ENCODE measurements around the gene VPS13D.
A peak's percentile ranks its signal among the peaks of the same experiment; 100 is the strongest.
"Not testable (repeated sequence)": the region's sequence is repeated elsewhere in the genome, so short reads cannot be mapped to it uniquely, and the experiment has no call there.

The VPS13D gene

DNA sequence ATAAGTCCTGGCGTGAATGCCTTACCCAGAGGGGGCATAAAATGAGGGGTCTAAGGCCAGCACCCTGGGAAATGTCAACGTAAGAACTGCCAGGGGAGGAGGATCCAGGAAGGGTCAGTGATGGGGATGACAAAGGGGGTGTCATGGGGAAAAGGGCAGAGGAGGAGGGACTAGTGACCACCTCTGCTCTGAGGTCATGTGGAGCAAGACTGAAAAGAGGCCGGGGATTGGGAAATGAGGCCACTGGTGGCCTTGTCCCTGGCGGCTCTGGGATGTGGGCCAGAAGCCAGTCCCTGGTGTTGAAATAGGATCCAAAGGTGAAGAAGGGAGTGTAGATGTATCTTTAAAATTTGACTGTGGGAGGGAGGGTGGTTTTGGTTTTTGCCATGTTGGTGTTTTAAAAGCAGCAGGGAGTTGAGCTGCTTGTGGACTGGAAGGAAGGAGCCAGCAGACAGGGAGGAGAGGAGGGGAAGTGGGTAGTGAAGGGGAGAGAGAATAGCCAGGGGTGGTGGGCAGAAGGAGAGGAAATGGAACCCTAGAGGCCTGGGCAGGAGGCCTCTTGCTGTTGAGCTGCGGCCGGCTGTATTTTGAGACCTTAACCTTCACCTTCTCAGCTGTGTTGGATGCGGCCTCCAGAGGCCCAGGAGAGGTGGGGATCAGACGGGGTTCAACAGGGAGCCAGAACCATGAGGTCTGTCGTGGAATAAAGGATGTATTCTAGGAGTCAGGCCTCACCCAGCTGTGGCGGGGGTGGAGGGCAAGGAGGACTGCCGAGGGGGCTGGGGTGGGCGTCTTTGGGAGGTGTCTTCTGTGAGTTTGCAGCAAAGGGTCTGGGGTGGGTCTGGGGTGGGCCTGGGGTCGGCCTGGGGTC lies 295.7 kb downstream of the VPS13D start:
- DNase-seq: peak; percentile 24 to 47 (median 31)

DNA sequence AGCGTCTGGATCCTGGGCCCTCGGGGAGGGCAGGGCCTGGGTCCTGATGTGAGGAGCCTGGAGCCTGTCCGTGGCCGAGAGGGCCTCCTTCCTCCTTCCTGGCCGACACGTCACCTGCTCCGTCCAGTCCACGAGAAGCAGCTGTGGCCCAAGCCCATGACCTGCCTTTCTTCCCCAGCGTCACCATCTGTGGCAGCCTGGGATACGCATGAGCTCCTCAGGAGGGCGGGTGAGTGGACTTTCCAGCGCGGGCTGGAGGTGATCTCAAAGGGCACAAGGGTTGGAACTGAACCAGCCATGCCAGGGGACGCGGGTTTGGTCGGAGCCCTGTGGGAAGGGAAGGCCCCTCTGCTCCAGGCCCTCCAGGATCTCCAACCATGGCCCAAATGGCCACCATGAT lies 297.7 kb downstream of the VPS13D start:
- no peak for DNase-seq

DNA sequence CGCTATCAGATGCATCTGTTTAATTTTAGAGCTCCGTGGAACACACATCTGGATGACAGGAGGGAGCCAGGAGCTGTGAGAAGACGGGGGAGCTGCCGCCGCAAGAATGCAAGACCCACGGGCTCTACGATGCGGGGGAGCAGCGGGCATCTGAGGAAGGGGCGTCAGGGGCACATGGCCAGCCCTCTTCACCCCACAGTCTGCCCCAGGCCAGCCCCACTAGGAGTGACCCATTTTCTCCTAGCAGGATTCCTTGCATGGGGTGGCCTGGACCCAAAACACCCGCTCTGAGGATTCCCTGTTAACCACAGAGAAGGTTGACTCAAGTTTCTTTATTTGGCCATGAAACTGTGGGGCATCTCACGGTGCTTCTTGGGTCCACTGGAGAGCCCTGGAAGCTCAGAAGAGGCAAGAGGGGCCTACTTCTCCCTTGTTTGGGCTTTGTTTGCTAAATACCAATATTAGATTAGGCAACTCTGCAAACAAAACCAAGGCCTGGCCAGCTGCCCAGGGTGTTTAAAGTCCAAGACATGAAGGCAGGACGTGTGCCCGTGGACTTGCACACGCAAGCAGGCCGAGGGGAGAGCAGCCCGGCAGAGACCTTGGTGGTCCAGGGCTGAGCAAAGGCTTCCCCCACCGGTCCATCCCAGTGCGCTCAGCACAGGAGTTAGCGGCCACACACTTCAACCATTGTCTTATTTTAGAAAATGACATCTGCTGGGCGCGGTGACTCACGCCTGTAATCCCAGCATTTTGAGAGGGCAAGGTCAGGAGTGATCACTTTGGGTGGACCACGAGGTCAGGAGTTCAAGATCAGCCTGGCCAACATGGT lies 298.4 kb downstream of the VPS13D start:
- peak; percentile 20 to 35 (median 24) for DNase-seq

DNA sequence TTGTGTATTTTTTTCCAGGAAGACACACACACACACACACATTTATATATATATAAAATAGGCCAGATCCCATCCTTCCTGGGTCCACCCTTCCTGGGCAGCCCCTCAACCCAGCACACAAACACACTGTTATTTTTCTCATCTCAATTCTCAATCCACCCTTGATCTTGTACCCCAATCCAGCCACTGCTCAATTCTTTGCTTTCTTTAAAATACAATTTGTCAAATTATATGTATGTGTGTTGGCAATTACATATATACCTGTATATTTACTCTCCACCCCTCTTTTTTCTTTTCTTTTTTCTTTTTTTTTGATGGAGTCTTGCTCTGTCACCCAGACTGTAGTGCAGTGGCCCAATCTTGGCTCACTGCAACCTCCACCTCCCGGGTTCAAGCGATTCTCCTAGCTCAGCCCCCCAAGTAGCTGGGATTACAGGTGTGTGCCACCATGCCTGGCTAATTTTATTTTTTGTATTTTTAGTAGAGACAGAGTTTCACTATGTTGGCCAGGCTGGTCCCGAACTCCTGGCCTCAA lies 299.9 kb downstream of the VPS13D start:
- no peak for DNase-seq

DNA sequence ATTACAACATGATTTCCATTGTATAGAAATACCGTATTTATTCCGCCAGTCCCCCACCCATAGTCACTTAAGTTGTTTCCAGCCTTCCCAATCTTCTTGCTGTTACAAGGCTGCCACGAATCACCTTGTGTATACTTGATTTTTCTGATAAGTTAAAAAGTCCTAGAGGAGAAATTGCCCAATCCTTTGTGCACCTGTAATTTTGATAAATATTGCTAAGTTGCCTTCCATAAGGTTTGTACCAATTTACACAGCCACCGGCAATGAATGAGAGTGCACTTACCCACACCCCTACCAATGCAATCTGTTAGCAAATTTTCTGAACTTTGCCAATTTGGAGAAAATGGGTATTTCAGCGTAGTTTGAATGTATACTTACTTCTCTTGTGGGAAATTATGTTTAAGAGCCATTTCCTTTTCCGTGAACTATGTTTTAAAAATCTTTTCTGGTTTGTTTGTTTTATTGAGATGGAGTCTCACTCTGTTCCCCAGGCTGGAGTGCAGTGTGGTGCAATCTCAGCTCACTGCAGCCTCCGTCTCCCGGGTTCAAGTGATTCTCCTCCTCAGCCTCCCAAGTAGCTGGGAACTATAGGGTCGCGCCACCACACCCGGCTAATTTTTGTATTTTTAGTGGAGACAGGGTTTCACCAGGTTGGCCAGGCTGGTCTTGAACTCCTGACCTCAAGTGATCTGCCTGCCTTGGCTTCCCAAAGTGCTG lies 300.8 kb downstream of the VPS13D start:
- no peak for DNase-seq

DNA sequence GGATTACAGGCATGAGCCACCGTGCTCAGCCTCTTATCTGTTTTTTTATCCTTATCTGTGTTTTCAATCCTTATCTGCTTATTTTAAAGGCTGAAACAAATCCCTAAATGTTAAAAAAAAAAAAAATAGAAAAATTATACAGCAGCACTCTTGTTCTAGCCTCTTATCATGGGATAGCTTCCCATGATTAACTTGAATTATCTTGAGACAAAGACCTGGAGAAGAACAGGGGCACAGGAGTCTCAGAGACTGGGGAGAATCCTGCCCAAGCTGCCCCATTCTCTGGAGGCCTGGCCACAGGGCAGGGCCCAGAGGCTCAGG lies 301.3 kb downstream of the VPS13D start:
- DNase-seq: no peak

DNA sequence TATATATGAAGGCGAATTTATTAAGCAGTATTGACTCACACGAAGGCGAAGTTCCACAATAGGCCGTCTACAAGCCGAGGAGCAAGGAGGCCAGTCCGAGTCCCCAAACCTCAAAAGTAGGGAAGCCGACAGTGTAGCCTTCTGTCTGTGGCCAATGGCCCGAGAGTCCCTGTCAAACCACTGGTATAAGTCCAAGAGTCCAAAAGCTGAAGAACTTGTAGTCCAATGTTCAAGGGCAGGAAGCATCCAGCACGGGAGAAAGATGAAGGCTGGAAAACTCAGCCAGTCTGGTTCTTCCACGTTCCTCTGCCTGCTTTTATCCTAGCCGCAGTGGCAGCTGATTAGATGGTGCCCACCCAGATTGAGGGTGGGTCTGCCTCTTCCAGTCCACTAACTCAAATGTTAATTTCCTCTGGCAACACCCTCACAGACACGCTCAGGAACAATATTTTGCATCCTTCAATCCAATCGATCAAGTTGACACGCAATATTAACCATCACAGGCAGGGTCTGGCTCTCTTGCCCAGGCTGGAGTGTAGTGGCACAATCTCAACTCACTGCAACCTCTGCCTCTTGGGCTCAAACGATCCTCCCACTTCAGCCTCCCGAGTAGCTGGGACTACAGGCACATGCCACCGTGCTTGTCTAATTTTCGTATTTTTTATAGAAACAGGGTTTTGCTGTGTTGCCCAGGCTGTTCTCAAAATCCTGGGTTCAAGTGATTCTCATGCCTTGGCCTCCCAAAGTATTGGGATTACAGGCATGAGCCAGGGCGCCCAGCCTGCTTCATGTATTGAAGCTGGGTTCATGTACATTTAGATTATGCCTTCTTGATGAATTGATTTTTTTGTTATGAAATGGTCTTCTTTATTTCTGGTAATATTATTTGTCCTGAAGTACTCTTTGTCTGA lies 302.8 kb downstream of the VPS13D start:
- no peak for DNase-seq

DNA sequence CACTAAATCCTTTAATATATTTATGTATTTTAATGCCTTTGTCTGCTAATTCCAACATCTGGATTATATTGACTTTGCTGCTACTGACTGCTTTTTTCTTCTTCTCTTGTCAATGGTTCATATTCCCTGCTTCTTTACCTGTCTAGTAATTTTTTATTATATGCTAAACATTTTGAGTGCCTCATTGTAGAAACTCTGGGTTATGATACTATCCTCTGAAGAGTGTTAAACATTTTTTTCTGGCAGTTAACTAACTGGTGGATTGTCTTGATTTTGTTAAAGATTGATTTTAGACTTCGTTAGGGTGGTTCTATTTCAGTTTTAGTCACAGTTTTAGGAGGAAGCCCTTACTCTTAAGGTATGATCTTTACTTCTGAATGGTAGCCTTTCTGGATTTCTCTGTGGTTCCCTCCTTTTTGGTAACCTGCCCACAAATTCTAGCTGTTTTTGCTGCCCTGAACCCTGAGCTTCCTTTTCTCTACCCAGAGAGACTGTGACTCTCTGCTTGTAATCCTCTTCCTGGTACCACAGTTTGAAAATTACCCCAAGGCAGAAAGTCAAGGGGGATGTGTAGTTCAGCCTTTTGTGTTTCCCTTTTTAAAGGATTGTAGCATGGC lies 306.3 kb downstream of the VPS13D start:
- no peak for DNase-seq

DNA sequence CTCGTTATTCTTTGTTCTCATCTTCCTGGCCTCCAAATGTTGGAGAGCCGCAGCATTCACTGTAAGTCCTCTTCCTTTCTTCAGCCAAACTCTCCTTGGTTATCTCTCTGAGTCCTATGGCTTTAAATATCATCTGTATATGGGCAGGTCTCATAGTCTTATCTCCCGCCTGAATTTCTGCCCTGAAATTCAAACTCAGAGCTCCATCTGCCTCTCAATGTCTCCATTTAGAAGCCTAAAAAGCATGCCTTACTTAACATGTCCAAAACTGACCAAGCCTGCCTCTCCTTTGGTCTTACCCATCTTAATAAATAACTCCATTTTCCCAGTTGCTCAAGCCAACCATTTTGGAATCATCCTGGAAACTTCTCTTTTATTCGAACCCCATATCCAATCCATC lies 307.5 kb downstream of the VPS13D start:
- DNase-seq: no peak

DNA sequence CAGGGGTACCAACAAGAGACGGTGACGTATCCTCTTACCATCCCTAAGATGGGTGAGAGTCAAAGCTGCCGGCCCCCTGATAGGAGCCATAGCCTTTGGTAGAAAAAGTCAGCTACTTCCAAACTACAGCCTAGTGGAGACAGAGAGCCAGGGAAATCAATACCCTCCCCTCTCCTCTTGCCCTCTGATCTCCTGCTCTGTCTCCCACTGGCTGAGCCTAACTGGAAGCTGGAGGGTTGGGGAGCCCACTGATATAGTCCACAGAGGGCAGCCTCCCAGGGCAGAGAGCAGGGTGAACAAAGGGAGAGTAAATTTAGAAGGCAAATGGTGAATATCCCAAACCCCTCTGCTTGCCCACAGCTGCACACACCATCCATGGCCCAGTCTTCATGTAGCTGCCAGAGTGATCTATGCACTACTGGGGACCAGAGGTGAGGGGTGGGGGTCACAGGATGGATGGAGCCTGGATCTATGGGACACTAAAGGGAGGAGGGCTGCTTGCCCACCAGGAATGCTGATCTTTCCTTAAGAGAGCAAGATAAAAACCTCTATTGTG lies 308.2 kb downstream of the VPS13D start:
- no peak for DNase-seq

DNA sequence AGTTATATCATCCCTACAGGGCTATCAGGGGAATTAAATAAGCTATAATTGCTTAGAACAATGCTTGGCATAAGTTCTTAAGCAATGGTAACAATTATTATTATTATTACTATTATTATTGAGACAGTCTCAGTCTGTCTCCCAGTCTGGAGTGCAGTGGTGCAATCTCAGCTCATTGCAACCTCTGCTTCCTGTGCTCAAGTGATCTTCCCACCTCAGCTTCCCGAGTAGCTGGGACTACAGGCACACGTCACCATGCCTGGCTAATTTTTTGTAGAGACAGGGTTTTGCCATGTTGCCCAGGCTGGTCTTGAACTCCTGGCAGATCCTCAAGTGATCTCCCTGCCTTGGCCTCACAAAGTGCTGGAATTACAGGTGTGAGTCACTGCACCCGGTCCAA lies 308.7 kb downstream of the VPS13D start:
- DNase-seq: not testable (repeated sequence)

DNA sequence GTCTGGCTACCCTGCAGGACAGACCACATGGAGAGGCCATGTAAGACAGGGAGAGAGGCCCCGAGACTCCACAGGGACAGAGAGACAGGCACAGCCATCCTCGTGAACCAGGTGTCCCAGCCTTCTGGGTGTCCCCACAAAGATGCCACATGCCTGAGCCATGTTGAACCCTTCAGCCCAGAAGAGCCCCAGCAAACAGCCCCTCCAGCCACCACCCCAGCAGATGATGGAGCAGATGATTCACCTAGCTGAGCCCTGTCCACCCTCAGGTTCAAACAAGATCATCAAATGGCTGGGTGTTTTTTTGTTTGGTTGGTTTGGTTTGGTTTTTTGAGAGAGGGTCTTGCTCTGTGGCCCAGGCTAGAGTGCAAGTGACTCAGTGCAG lies 309.5 kb downstream of the VPS13D start:
- no peak for DNase-seq

DNA sequence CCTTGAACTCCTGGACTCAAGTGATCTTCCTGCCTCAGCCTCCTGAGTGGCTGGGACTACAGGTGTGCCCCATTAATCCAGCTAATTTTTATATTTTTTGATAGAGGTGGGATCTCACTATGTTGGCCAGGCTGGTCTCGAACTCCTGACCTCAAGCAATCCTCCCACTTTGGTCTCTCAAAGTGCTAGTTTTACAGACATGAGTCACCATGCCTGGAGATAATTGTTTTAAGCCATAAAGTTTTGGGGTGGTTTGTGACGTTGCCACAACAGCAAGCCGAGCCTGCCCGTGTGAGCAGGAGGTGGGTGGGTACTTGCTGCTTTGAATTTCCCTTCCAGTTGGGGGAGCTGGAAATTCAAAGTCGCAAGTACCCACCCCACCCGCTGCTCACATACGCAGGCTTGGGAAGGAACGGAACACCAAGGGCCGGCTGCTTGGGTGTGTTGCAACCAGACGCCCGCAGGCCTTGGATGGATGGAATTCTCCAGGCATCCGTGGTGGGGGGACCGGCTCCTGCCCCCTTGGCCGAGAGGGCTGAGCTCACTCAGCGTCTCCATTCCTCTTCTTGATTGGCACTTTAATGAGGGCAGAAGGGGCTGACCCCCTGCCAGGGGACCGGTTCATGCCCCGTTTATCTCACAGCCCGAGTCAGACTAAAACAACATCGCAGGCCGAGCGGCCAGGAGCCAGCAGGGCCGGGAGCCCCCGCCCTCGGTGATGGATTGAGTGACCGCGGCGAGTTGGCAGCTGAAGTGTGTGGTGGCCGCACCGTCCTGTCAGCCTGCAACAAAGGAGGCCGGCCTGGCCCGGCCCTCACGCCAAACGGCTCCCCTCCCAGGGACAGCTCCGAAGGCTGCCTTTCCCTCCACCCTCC lies 310.1 kb downstream of the VPS13D start:
- DNase-seq: peak in 2 of 3 donors; percentile 15 to 25

DNA sequence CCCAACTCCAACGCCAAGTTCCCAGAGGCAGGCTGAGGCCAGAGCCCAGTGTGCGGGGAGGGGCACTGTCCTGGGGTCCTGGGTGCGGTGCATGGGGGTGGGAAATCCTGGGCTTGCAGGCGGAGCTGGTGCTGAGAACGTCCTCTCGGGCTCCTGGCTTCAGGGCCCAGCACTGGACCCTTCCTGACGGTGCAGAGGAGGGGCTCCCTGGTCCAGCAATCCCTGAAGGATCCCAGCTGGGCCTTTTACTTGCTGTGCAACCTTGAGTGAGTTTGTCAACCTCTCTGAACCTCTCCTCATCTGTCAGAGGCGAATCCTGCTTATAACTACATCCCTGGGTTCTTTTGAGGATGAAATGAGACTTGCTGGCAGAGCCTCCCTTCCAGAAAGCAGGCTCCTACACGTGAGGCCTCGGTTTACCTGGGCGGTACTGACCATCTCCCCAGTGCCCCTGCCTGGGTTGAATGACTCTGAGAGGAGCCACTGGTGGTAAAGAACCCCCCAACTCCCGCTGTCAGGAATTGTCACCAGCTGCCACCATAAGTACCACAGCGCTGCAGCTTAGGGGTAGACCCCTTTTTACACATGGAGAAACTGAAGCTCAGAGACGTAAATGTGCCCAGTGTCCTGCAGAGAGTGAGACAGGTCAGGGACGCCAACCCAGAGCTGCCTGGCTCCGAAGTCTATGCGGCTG lies 310.9 kb downstream of the VPS13D start:
- no peak for DNase-seq

DNA sequence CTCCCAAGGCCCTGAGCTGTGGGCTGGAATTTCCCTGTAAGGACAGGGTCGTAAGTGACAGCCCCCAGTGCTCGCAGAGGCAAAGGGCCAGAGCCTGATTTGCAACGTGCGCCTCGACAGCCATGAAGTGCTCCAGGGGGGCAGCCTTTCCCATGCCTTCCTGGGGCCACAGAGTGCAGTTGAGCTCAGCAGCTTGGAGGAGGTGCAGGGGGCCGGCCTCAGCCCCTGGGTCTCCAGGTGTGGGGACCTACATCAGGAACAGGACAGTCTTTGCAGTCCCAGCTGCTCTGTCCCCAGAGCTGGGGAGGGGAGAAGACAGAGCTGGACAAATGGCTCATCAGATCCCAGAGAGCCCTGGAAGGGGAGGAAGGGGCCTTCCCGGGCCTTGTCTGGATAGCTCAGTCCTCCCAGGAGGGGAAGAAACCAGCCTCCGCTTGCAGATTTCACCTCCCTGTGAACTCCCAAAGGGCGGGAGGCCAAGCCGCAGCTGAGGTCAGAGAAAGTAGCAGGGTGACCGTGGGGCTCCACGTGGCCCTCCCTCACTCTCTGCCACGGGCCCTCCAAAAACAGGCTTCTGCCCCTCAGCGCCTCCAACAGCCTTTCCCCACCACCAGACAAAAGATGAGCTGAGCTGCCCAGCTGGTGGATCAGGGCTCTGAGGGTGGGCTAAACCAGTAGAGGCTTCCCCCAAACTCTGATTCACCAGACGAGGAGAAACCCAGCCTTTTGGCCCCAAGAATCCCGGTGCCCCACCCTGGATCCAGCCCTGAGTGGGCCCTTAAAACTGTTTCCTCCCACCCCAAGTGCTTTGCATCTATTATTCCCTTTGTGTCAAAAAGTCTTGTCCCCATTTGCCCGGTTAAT lies 311.7 kb downstream of the VPS13D start:
- peak in 1 of 3 donors; percentile 8 for DNase-seq

DNA sequence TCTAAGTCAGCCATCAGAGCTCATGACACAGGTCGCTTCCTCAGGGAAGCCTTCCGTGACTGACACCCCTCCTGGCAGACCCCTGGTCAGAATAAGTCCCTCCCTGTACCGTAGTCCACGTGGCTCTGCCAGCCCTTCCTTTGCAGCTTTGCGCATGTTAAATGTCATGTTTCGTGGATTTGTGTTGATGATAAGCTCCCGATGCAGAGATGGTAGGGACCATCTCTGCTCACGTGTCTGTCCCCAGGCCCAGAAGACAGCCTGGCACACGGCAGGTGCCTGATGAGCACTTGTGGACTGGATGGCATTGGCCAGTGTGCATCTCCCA lies 312.3 kb downstream of the VPS13D start:
- no peak for DNase-seq

DNA sequence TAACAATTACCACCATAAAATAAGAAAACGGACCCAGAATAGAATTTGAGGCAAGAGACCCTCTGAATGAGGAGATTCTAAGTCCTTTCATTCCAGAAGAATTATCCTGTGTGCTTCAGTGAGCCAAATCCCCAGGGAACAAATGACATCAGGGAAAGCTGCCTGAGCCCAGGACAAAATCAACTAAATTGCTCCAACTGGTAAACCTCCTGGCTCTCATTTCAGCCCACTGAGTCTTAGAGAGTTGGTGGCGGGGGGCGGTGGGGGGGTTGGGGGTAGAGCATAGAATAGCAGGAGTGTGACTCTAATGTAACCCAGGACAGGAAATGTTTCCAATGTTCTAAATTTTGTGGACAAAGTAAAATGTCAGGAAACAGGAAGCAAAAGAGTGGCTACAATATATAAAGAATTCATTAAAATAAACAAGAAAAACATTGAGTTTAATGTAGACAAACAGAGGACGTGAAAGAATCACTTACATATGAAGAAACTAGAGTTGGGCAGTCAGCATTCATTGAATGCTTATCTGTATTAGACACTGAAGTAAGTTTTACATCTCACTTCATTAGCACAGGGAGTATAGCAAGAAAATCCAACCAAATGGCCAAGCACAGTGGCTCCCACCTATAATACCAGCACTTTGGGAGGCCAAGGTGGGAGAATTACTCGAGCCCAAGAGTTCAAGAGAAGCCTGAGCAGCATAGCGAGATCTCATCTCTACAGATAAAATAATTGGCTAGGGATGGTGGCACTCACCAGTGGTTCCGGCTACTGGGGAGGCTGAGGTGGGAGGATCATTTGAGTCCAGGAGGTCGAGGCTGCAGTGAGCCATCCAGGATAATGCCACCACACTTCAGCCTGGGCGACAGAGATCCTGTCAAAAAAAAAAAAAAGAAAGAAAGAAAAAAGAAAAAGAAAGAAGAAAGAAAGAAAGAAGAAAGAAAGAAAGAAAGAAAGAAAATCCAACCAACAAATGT lies 313.1 kb downstream of the VPS13D start:
- no peak for DNase-seq

DNA sequence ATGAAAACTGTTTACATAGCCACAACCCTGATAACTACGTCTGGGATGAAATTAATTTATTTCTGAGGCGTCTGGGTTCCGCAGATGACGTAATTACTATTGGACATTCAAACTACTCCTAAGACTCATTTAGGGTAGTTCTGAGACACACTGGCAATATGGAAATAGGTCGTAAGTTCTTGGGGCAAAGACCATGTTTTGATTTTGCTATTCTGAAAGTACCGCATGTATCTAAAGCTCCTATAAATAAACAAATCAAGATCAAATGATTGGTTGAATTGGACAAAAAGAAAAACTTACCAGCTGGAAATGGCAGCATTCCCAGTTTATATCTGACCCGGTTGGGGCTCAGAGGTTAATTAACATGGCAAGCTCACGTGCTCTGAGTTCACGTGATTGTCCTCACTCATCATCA lies 313.9 kb downstream of the VPS13D start:
- DNase-seq: no peak
